Activated CD4-positive, CD25-positive, alpha-beta regulatory T cell treated with anti-CD3 and anti-CD28 coated beads, Interleukin-2, amount 50 U/mL, for 24 hours (primary cell): ENCODE data around the gene OR5T1.

Source experiments
- ATAC-seq, 2 donors: fragments of 150-1000 bp; cut with Tn5 transposase; one replicate each; pipeline ENCODE4 v1.10.0; 2021; ENCODE audit warnings: mild to moderate bottlenecking in 1 of 2, moderate library complexity in 1 of 2

Gene OR5T1

DNA sequence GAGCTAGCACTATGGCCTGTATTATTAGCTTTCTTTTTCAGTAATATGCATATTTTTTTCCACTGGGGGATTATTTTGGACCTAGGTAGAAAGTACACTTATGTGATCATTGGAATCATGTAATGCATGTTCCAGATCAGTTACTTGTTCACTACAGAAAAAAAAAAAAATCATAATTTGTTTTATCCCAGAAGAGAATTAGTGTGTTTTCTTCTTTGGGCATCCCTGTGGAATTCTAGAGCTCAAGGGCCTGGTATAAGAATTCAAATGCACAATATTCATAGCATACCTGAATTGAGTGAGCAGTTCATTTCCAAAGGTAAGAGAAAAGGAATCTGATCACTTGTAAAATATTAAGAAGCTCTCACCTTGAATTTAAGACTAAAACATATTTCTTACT is at the start of gene OR5T1:
Gene OR5T1 (plus strand): TSS at position 301 of the 400 bp plus-strand sequence. CDS start 1,485 bp downstream, outside the sequence.
- no peak for ATAC-seq

DNA sequence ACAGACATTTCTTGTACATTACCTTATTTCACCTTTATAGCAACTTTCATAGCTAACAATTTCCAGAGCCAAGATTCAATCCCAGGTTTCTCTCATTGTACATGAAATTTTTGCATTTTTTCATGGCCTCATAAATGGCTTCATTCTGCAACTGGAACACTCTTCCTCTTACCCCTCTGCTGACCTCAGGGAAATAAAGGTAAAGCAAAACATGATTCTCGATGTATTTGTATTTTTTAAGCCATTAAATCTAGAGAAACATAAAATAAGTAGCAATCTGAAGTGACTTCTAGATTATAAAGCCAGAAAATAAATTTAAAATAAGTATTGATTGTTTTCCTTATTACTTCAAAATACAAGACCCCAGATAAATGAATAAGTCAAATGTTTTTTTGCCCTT is 39.8 kb upstream of the OR5T1 start, which contains the start of gene OR5T2:
Gene OR5T2 (minus strand): TSS at position 101 of the 400 bp plus-strand sequence. CDS start 1,193 bp downstream, outside the sequence.
- no peak for ATAC-seq

DNA sequence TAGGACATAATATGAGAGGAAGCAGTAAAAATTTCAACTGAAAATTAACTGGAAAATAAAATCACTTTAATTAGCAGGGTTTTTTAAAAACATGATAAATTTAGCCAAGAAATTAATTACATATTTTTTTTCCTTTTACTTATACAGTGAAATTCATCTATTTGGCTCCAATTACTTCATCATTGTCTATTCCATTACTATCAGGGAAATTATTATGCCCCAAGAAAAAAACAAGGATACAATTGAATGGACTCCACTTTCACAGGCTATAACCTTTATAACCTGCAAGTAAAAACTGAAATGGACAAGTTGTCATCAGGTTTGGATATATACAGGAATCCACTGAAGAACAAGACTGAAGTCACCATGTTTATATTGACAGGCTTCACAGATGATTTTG is 22.0 kb upstream of the OR5T1 start, which contains the start of gene OR5T3:
Gene OR5T3 (plus strand): TSS at position 301 of the 400 bp plus-strand sequence. CDS start 0 bp downstream, at position 301.
- no peak for ATAC-seq

DNA sequence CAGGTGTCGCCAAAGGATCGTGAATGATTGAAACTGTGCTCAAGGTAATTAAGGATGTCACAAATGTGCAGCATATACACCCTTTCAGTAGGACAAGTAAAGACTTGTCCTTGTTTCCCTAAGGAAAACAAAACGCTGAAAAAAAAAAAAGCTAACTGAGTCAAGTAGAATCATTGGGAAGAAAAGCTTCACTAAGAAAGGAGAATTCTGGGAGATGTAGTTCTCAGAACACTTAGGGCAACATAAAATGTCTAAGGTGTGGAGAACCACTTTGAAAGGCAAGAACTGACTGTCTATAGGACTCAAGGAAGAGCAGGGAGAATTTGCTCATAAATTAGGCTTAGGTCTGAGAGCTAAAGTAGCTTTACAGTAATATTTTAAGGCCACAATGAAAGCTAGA is 2.9 kb upstream of the OR5T1 start:
- no peak for ATAC-seq

DNA sequence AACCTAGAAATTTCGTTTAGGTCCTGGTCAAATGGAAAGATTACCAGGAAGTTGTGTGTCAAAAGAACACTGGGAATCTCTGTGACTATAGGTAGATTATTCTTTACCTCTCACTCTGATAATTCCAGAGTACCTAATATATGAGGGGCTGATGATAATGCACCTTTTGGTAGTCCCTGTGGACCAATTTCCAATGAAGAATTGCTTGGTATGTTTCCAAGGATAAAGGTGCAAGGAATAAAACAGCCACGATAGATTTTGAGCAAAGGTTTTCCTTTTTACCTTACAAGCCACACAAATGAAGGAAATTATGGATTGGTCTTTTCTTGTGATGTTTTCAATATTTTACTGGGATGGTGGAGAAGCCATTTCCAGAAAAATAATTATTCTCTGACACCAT is 18.2 kb downstream of the OR5T1 start, which contains the start of gene OR8H1:
Gene OR8H1 (minus strand): TSS at position 101 of the 400 bp plus-strand sequence. CDS start 1,192 bp downstream, outside the sequence.
- no peak for ATAC-seq

DNA sequence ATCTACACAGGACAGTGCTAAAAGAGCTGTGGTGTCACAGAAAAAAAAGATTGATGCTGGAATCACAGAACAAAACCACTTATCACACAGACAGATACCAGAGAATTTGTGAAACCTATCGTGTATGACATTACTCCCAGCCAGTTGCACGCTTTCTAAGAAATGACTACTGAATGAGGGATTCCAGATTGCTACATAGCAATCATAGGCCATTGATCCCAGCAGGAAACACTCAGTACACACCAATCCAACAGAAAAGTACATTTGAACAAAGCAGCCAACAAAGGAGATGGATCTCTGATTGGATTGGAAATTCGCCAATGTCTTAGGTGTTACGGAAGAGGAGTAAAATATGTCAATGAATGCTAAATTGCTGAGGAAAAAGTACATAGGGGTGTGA is 22.9 kb downstream of the OR5T1 start:
- no peak for ATAC-seq

DNA sequence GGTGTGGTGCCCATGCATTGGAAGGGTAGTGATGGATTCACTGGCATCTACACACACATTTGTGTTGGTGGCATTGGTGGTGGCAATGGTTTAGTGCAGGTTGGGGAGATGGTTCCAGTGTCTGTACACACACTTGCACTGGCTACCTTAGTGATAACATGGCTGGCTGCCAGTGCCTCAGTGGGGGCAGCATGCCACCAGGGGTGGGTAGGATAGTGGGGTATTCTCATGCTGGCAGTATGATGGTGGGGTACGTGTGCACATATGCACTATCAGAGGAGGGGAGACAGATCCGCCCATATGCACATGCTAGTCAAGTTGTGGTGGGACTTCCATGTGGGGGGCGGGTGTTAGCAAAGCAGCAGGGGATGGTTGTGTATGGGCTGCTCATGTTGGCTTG is 33.9 kb downstream of the OR5T1 start:
- ATAC-seq: no peak

DNA sequence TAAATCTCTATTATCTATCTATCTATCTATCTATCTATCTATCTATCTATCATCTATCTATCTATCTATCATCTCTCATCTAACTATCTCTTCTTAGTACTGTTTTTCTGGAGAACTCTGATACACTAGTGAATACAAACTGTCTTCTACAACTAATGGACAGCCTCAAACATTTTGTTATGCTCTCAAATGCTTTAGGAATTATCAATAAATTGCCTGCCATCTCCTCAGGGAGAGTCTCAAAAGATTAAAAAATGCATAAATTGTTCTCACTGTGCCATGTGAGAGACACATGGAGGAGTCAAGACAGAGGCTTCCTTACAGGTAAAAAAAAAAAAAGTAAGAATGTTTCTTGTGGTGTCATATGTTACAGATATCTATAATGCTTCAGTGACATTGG is 40.9 kb downstream of the OR5T1 start, which contains the start of gene OR8K3:
Gene OR8K3 (plus strand): TSS at position 301 of the 400 bp plus-strand sequence. CDS start 3,163 bp downstream, outside the sequence.
- no peak for ATAC-seq
